Measurements from ENCODE around the gene LSM5.

GRCh38 chr7:32458025-32458424 is 32.2 kb downstream of the LSM5 start:
- TF ChIP-seq, protein P1, sequence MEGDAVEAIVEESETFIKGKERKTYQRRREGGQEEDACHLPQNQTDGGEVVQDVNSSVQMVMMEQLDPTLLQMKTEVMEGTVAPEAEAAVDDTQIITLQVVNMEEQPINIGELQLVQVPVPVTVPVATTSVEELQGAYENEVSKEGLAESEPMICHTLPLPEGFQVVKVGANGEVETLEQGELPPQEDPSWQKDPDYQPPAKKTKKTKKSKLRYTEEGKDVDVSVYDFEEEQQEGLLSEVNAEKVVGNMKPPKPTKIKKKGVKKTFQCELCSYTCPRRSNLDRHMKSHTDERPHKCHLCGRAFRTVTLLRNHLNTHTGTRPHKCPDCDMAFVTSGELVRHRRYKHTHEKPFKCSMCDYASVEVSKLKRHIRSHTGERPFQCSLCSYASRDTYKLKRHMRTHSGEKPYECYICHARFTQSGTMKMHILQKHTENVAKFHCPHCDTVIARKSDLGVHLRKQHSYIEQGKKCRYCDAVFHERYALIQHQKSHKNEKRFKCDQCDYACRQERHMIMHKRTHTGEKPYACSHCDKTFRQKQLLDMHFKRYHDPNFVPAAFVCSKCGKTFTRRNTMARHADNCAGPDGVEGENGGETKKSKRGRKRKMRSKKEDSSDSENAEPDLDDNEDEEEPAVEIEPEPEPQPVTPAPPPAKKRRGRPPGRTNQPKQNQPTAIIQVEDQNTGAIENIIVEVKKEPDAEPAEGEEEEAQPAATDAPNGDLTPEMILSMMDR (conservative IDR thresholded peaks at IDR 0.05; ENCODE audit: low read depth, low read length), result no peak
- no peak for TF ChIP-seq POLR2A (IDR thresholded peaks at IDR 0.05; ENCODE audit: low read depth, low read length)
- TF ChIP-seq MXI1 (IDR thresholded peaks at IDR 0.05; ENCODE audit: borderline replicate concordance, low read depth, low read length), result no peak
- no peak for TF ChIP-seq RCOR1 (IDR thresholded peaks at IDR 0.05; ENCODE audit: insufficient replicate concordance, low read length)
- no peak for TF ChIP-seq SMC3 (IDR thresholded peaks at IDR 0.05; ENCODE audit: low read depth, low read length)
- no peak for TF ChIP-seq ELK1 (IDR thresholded peaks at IDR 0.05; ENCODE audit: borderline replicate concordance, low read depth, low read length)
